ENCODE data around the gene RASSF6.
"Not testable (repeated sequence)": the region's sequence is repeated elsewhere in the genome, so short reads cannot be mapped to it uniquely, and the experiment has no call there.

The RASSF6 gene, protein sequence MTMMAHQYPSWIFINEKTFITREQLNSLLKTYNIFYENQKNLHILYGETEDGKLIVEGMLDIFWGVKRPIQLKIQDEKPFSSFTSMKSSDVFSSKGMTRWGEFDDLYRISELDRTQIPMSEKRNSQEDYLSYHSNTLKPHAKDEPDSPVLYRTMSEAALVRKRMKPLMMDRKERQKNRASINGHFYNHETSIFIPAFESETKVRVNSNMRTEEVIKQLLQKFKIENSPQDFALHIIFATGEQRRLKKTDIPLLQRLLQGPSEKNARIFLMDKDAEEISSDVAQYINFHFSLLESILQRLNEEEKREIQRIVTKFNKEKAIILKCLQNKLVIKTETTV

DNA sequence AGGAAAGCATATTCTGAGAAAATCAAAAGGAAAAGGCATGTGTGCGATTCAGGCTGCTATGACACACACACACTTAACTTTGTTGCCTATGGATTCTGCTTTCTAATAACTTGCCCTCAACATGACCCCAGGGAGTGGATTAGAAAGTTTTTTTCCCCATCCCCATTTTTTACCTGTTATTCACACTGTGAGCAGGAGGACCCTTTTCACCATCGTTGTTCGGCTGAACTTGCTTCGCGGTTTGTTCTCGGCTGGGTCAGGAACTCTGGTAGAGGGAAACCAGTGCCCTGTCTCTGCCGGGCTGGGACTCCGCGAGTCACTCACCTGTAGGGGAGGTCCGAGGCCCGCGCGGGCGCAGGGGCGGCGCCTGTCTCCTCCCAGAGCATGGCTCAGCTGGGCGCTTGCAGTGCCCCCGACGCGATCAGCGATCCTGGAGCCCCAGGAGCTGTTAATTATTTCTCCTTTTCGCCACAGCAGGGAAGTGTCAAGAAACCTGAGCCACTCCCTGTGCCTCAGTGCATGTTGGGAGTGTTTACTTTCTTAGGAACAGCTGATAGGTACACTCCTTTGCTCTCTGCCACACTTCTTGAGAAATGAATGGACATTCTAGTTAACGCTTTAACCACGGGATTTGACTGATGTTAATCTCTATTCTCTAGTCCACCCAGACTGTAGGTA lies at the start of gene RASSF6:
TSS of gene RASSF6 (minus strand) at position 322 of the 678 bp plus-strand sequence. CDS start 8,641 bp downstream, outside the sequence.
- DNase-seq (ENCODE audit: low read depth) = no peak

DNA sequence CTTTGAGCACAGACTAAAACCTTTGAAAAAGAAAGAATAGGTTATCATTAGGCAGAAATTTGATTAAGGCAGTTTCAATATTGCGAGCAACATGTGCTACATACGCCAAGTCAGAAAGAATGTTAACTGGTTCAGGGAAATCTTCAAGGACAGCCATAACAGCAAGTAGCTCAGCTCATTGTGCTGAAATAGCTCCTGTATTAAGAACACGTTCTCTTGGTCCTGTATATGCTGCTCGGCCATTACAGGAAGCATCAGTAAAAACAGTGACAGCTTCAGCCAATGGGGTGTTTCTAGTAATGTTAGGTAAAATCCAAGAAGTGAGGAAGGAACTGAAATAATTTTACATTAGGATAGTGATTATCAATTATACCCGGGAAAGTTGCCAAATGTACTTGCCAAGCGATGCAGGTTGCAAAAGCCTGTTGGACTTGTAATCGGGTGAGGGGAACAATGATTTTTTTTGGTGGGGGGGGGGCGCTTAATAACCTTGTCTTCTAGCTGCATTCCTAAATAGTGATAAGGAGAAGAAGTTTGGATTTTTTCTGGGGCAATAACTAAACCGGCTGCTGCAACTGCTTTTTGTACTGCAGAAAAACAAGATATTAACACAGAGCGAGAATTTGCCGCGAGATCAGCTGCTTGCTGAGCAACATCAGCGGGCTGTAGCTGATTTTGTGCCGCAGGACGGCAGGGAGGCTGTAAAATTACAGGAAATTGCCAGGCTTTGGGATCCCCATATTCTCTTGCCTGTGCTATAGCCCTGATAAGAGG lies 49.4 kb upstream of the RASSF6 start:
- DNase-seq (ENCODE audit: low read depth) = no peak

DNA sequence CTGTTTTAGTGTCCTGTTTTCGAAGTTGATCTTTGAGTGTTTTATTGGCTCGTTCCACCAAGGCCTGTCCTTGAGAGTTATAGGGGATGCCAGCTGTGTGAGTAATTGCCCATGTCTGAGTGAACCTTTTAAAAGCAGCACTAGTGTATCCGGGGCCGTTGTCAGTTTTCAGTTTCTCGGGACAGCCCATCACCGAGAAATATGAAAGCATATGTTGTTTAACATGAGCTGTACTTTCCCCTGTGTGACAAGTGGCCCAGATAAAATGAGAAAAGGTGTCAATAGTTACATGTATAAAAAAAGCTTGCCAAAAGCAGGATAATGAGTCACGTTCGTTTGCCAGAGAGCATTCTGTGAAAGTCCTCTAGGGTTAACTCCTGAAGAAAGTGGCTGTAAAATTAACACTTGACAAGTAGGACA lies 48.6 kb upstream of the RASSF6 start:
- no peak for DNase-seq (ENCODE audit: low read depth)

DNA sequence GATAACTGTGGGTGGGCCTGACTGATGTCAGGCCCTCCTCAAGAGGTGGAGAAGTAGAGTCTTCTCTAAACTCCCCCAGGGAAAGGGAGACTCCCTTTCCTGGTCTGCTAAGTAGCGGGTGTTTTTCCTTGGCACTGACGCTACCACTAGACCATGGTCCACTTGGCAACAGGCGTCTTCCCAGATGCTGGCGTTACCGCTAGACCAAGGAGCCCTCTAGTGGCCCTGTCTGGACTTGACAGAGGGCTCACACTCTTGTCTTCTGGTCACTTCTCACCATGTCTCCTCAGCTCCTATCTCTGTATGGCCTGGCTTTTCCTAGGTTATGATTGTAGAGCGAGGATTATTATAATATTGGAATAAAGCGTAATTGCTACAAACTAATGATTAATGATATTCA lies 45.7 kb upstream of the RASSF6 start:
- not testable (repeated sequence) for DNase-seq (ENCODE audit: low read depth)

DNA sequence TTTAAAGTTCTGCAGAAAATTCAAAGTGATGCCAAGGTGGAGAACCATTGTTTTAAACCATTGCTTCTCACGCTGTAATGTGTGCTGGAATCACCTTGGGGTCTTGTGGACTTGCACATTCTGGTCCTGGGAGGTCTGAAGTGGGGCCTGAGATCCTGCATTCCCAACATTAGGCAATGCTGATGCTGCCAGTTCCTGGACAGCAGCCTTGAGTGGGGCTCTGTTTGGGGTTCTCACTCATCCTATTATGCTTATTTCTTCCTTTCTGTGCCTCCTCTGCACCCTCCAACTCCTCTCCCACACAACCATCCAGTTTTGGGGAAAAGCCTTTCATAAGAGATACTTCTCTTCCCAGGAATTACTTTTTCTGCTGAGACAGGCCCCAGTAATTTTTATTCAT lies 44.2 kb upstream of the RASSF6 start:
- no peak for DNase-seq (ENCODE audit: low read depth)

DNA sequence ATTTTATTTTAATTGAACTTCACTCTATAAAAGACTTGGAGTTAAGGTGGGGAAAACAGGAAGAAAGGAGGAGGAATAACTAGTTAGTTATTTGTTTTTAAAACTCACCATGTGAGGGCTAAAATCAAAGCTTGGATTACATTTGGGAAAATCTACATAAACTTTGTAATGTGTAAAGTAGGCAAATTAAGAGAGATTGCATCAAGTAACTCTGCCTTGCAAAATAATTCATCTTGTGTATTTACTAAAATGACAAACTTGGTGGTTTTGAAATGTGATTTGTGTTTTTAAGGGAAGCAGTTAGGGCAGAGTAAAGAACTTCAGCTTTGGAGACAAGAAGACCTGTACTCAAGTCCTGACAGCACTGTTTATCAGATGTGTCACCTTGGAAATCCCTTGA lies 43.3 kb upstream of the RASSF6 start:
- no peak for DNase-seq (ENCODE audit: low read depth)

DNA sequence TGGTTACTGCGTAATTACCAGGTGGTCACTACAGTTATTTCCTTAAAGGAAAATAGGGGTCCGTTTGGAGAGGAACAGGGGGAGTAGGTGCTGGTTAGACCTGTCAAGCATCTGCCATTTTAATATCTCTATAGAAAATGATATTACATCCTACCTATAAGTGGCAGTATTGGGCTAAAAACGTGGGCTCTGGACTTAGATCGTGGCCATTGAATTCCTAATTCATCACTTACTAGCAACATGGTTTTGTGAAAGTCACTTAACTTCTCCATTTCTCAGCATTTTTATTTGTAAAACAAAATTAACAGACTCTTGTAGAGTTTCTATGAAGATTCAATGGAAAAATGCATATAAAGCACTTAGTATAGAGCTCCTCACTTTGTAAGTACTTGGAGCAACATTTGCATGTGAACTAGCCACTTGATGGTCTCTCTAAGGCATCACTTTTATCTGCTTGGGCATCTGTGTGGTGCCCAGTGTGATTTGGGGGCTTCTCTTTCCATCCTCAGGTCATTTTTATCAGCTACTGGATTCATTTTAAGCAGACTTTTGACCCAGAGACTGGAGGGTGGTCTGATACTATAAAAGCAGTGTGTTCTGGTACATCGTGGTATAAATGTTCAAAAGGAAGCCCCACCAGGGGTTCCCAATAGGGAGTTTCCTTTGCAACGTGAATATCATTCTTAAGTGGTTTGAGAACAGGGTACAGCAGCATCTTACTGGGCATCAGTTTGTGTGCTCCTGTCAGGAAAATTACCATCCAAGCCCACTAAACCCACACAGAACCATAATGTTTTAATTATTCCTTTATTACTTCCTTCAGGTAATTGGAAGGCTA lies 42.7 kb upstream of the RASSF6 start:
- DNase-seq (ENCODE audit: low read depth) = no peak

DNA sequence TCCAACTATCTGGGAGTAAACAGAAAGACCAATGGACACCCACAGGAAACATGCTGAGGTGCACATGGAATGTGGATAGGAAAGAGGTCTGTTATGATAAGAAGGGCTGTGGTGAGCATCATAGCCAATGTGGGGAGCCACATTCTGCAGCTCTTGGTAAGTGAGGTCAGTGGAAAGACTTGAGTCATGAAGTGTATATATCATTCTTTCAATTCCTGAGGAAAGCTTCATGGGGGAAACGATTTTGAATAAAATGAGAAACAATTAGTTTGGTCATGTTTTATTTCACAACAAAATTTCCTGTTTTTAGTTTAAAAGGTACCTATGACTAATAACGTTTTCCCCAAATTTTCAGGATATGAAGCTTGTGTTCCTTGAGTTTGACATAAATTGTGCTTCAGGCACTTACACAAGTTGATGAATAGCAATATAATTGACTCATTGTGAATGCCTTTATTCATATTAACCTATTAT lies 41.4 kb upstream of the RASSF6 start:
- no peak for DNase-seq (ENCODE audit: low read depth)

- no peak for DNase-seq (ENCODE audit: low read depth)
Observed at GRCh38 chr4:73660808-73661207, 40.6 kb upstream of the RASSF6 start.

DNA sequence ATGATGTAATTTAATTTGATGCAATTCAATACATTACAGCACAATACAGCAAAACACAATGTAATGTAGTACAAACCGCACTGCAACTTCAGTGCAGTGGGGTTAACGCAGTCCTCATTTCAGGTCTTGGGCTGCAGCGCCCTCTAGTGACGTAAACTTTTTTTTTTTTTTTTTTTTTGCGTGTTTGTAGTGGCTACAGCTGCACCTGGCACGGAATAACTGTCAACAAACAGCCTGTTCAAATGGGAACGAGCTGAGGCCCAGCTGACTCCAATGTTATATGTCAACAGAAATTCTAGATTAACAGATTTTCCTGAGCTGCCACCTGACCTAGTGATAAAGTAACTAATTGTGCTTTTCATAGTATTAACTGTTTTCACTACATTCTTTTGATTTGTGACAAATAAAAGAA lies 33.5 kb upstream of the RASSF6 start:
- no peak for DNase-seq (ENCODE audit: low read depth)

- no peak for DNase-seq (ENCODE audit: low read depth)
Observed at GRCh38 chr4:73650250-73650649, 30.0 kb upstream of the RASSF6 start.

DNA sequence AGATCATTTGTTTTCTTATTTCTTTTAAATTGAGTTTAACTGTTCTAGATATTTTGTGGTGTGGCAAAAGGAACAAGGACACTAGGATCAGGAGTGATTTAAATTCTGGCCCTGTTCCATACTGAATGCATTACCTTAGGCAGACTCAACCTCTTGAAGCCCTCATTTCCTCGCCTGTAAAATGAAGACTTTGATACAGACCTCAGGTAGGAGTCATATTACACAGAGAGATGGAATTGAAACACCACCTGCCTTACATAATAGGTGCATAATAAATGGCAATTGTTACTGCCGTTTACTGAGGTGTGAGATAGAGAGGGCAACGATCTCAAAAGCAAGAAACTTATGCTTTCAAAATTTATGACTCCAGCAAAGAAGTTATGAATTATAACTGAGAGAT lies 28.2 kb upstream of the RASSF6 start:
- DNase-seq (ENCODE audit: low read depth) = no peak

GRCh38 chr4:73646117-73646516 lies 25.9 kb upstream of the RASSF6 start:
- DNase-seq (ENCODE audit: low read depth) = no peak

GRCh38 chr4:73631565-73632226 lies 11.5 kb upstream of the RASSF6 start:
- no peak for DNase-seq (ENCODE audit: low read depth)

DNA sequence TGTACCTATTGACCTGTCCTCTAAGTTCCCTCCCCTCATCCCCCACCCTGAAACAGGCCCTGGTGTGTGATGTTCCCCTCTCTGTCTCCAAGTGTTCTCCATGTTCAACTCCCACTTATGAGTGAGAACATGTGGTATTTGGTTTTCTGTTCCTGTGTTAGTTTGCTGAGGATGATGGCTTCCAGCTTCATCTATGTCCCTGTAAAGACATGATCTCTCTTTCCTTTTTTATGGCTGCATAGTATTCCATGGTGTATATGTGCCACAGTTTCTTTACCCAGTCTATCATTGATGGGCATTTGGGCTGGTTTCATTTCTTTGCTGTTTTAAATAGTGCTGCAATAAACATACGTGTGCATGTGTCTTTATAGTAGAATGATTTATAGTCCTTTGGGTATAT lies 8.6 kb upstream of the RASSF6 start:
- DNase-seq (ENCODE audit: low read depth) = not testable (repeated sequence)

DNA sequence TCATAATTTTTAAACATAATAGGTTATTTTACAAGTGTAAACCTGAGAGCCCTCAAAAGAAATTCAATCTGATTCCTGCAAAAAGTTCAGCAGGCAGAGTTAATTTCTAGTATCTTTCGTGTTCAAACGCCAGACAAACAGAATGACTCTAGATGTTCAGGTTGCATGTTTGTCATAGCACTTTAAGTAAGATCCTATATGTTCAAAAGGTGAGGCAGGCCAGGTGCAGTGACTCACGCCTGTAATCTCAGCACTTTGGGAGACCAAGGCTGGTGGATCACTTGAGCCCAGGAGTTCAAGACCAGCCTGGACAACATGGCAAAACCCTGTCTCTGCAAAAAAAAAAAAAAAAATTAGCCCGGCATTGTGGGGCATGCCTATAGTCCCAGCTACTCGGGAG lies 1.1 kb upstream of the RASSF6 start:
- no peak for DNase-seq (ENCODE audit: low read depth)

DNA sequence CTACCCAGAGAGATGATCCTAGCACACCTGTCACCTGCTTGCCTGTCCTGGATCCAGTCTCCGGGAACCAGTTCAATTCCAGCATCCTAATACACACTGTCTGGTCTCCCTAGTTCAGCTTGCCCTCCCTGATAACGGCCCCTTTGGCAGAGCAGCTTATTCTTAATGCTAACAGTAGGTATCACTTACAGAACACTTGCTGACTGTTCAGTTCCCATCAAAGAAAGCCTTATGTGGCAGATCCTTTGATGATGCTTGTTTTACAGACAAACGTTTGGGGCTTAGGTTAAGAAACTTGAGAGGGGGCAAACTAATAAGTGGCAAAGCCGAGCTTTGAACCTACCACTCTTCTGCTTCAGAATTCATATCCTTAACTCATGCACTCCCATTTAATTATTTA lies 890 bp downstream of the RASSF6 start:
- no peak for DNase-seq (ENCODE audit: low read depth)

DNA sequence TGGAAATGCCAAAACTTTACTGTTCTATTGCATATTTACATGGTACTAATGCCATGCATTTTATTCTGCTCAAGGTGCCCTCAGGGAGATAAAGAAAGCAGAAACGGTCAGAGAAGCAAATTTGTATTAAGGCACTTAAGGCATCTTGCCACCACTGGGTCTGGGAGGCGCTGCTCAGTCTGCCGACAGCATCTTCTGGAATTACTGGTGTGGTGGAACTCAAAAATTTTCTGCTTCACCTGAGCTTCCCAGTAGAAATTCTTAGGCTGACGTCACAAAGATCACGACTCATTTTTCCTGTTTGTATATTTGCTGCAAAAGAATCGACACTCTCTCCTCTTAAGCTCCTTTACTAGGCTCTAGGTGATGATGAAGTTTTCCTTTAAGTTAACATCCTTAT lies 3.0 kb downstream of the RASSF6 start:
- DNase-seq (ENCODE audit: low read depth) = no peak

- DNase-seq (ENCODE audit: low read depth) = no peak
Observed at GRCh38 chr4:73615613-73616012, 4.6 kb downstream of the RASSF6 start.

DNA sequence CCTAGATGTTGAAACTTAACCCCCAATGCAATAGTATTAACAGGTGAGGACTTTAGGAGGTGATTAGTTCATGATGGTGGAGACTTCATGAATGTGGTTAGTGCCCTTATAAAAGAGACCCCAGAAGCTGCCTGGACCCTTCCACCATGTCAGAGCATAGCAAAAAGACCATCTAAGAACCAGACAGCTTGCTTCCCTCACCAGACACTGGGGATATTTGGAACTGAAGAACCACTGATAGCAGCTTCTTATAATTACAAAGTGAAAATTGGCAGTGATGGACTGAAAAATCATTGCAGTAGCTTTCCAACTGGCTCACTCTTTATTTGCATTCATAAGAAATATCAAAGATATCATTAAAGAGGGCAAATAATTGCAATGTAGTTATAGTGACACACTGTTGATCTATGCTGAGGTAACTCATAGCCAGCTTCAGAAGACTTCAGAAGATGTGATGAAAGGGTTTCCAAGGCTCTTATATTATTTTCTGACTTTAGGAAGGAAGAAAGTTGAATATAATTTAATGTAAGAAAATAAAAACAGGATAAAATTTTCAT lies 5.8 kb downstream of the RASSF6 start:
- no peak for DNase-seq (ENCODE audit: low read depth)

- DNase-seq (ENCODE audit: low read depth) = no peak
Observed at GRCh38 chr4:73613130-73613529, 7.1 kb downstream of the RASSF6 start.

All from stimulated activated CD8-positive, alpha-beta memory T cell treated with anti-CD3 and anti-CD28 coated beads, Interleukin-15, amount 100 ng/mL, for 24 hours (primary cell).